A549 (cell line): ENCODE data around the gene APOBEC3C. TPM values are rescaled to one million over a fixed set of nuclear protein-coding genes. Genes with fewer than 3 reads are reported as not detected.

Experiments used
- ATAC-seq, 2 experiments: fragments of 200-7000 bp in 1 of 2; fragments of >200 bp in 1 of 2; cut with Nextera tagmentation in 1 of 2; cut with Tn5 transposase in 1 of 2; 3 replicates each; pipeline versions ENCODE4 v1.8.0 to v1.9.1; 2018 to 2020; ENCODE audit warnings: mild to moderate bottlenecking in 1 of 2, moderate library complexity in 1 of 2
- CTCF ChIA-PET: fragments of 300-600 bp; sonication (Branson Sonifier 250); formaldehyde crosslinking; extraction: SDS; loops from one replicate; lab custom pipeline; 2021; ENCODE audit warnings: antibody characterized with exemption, inconsistent platforms; lab: Yijun Ruan, JAX
- POLR2A ChIA-PET: fragments of 350-600 bp; formaldehyde crosslinking; extraction: SDS; loops from one replicate; lab custom pipeline; 2021; ENCODE audit warnings: antibody characterized with exemption, inconsistent platforms; lab: Yijun Ruan, JAX
- DNase-seq, 2 experiments: peaks; one replicate each; pipeline versions ENCODE4 v3.0.0 to v3.0.0-alpha.2; 2011 to 2016; ENCODE audit warnings: low read depth in 1 of 2, low spot score in 1 of 2
- FAIRE-seq: peaks from 2 replicates; lab custom pipeline; 2011; peaks lifted over from hg19 to GRCh38; lab: Jason Lieb, UNC
- H3K27ac ChIP-seq, 2 experiments: fragments of >200 bp; sonication (Bioruptor Twin); formaldehyde crosslinking; 3 replicates each; pipeline ENCODE4 v1.5.1; 2016 to 2017
- H3K4me1 ChIP-seq: fragments of >200 bp; sonication (Bioruptor Twin); formaldehyde crosslinking; 3 replicates; pipeline ENCODE4 v1.6.1; 2016
- H3K4me2 ChIP-seq: fragments of >200 bp; sonication (Bioruptor Twin); formaldehyde crosslinking; 3 replicates; pipeline ENCODE4 v1.6.1; 2016
- H3K4me3 ChIP-seq: fragments of >200 bp; sonication (Bioruptor Twin); formaldehyde crosslinking; 3 replicates; pipeline ENCODE4 v1.5.1; 2016
- H3K9me3 ChIP-seq: fragments of >200 bp; sonication (Bioruptor Twin); formaldehyde crosslinking; 3 replicates; pipeline ENCODE4 v1.6.1; 2016
- BHLHE40 ChIP-seq: IDR thresholded peaks from 2 replicates; pipeline ENCODE4 v1.6.1; 2012; ENCODE audit warnings: low read depth, low read length, inconsistent platforms
- CBX2 ChIP-seq: fragments of 200-600 bp; sonication (generic); IDR thresholded peaks from 2 replicates; pipeline ENCODE4 v1.6.1; 2016; ENCODE audit warnings: low read depth, mild to moderate bottlenecking, borderline replicate concordance
- CBX8 ChIP-seq: fragments of 200-600 bp; sonication (generic); IDR thresholded peaks from 2 replicates; pipeline ENCODE4 v1.6.1; 2016
- CEBPB ChIP-seq, 2 experiments: fragments of >200 bp in 1 of 2; sonication (Bioruptor Twin) in 1 of 2; formaldehyde crosslinking in 1 of 2; IDR thresholded peaks; 2 replicates each; pipeline ENCODE4 v1.6.1; 2012 to 2016
- CHD4 ChIP-seq: fragments of 200-600 bp; sonication (generic); IDR thresholded peaks from 2 replicates; pipeline ENCODE4 v1.6.1; 2016; ENCODE audit warnings: antibody characterized with exemption, mild to moderate bottlenecking, borderline replicate concordance
- EHF ChIP-seq: fragments of 250-450 bp; sonication (Bioruptor Pico); IDR thresholded peaks from 2 replicates; pipeline ENCODE4 v1.5.0; 2020; ENCODE audit warnings: mild to moderate bottlenecking
- EP300 ChIP-seq, 2 experiments: fragments of >200 bp; sonication (Bioruptor Twin); formaldehyde crosslinking; IDR thresholded peaks; 2 replicates in 1 of 2; 3 replicates in 1 of 2; pipeline ENCODE4 v1.6.1; 2016 to 2017
- FOSB ChIP-seq: fragments of 250-450 bp; sonication (Bioruptor Pico); IDR thresholded peaks from 2 replicates; pipeline ENCODE4 v1.5.0; 2020; ENCODE audit warnings: mild to moderate bottlenecking, moderate library complexity
- FOXS1 ChIP-seq: fragments of 250-450 bp; sonication (Bioruptor Pico); IDR thresholded peaks from 2 replicates; pipeline ENCODE4 v1.5.0; 2020; ENCODE audit warnings: mild to moderate bottlenecking, moderate library complexity
- HDAC2 ChIP-seq: fragments of 200-600 bp; sonication (generic); IDR thresholded peaks from 2 replicates; pipeline ENCODE4 v1.6.1; 2016
- HEYL ChIP-seq: fragments of 250-450 bp; sonication (Bioruptor Pico); IDR thresholded peaks from 2 replicates; pipeline ENCODE4 v1.8.0; 2021; ENCODE audit warnings: mild to moderate bottlenecking, moderate library complexity
- HOXA7 ChIP-seq: fragments of 250-450 bp; sonication (Bioruptor Pico); IDR thresholded peaks from 2 replicates; pipeline ENCODE4 v1.5.0; 2020; ENCODE audit warnings: mild to moderate bottlenecking, moderate library complexity
- JUN ChIP-seq, 2 experiments: fragments of >200 bp; sonication (Bioruptor Twin); formaldehyde crosslinking; IDR thresholded peaks; 2 replicates in 1 of 2; 3 replicates in 1 of 2; pipeline ENCODE4 v1.6.1; 2016 to 2017
- MAFK ChIP-seq: fragments of 450-650 bp; IDR thresholded peaks from 2 replicates; pipeline ENCODE4 v1.6.1; 2014; ENCODE audit not compliant: partially characterized antibody
- MYC ChIP-seq: IDR thresholded peaks from 2 replicates; pipeline ENCODE4 v1.6.1; 2012; ENCODE audit warnings: mild to moderate bottlenecking, inconsistent platforms, low read length, improper control_type of control experiment, borderline replicate concordance
- NR3C1 ChIP-seq: fragments of >200 bp; sonication (Bioruptor Twin); formaldehyde crosslinking; IDR thresholded peaks from 3 replicates; pipeline ENCODE4 v1.6.1; 2017
- POLR2A ChIP-seq: IDR thresholded peaks from 2 replicates; pipeline ENCODE4 v1.6.1; 2012; ENCODE audit warnings: mild to moderate bottlenecking, low read length
- POLR2AphosphoS2 ChIP-seq: conservative IDR thresholded peaks from 2 replicates; pipeline ENCODE4 v1.6.1; 2012; ENCODE audit warnings: low read length, improper control_type of control experiment, inconsistent platforms
- SMC3 ChIP-seq: fragments of >200 bp; sonication (Bioruptor Twin); formaldehyde crosslinking; IDR thresholded peaks from 3 replicates; pipeline ENCODE4 v1.6.1; 2018; ENCODE audit warnings: inconsistent platforms
- SREBF2 ChIP-seq: fragments of 450-650 bp; IDR thresholded peaks from 2 replicates; pipeline ENCODE4 v1.6.1; 2014; ENCODE audit warnings: mild to moderate bottlenecking, moderate library complexity
- TFCP2L1 ChIP-seq: fragments of 250-450 bp; sonication (Bioruptor Pico); IDR thresholded peaks from 2 replicates; pipeline ENCODE4 v1.5.0; 2021; ENCODE audit warnings: mild to moderate bottlenecking
- TP53 ChIP-seq: fragments of 250-450 bp; sonication (Bioruptor Pico); IDR thresholded peaks from 2 replicates; pipeline ENCODE4 v1.5.0; 2021; ENCODE audit warnings: mild to moderate bottlenecking, moderate library complexity
- ZNF302 ChIP-seq: fragments of 250-450 bp; sonication (Bioruptor Pico); IDR thresholded peaks from 2 replicates; pipeline ENCODE4 v1.9.0; 2021; ENCODE audit warnings: inconsistent platforms, mild to moderate bottlenecking, moderate library complexity
- WGBS: methylation state at CpG from one replicate; pipeline ENCODE4 v1.1.6; 2017; ENCODE audit errors: missing lambda C conversion rate; 5-methylcytosine and 5-hydroxymethylcytosine counted together
- polyA plus RNA-seq, 4 experiments: library from polyadenylated mRNA; depleted of rRNA in 3 of 4; stranded (reverse); fragments of >200 nt; fragmentation: RNase III in 1 of 4; extraction: RNeasy Plus Mini Kit Qiagen cat#74134 plus additional on column Dnase treatment in 1 of 4; gene quantifications; 2 replicates in 3 of 4; 3 replicates in 1 of 4; pipeline ENCODE4 v1.2.3, GENCODE V29; 2011 to 2017
- TF ChIP-seq, protein P1 (sequence below): fragments of >200 bp; sonication (Bioruptor Twin); formaldehyde crosslinking; IDR thresholded peaks from 3 replicates; pipeline ENCODE4 v1.6.1; 2016
- TF ChIP-seq, protein P2 (sequence below): IDR thresholded peaks from 2 replicates; pipeline ENCODE4 v1.6.1; 2012; ENCODE audit warnings: low read depth, borderline replicate concordance

The APOBEC3C gene
- polyA plus RNA-seq, 2 of the 4 experiments (the other 2 are of a cell fraction): 15.1 to 31.7 TPM

DNA sequence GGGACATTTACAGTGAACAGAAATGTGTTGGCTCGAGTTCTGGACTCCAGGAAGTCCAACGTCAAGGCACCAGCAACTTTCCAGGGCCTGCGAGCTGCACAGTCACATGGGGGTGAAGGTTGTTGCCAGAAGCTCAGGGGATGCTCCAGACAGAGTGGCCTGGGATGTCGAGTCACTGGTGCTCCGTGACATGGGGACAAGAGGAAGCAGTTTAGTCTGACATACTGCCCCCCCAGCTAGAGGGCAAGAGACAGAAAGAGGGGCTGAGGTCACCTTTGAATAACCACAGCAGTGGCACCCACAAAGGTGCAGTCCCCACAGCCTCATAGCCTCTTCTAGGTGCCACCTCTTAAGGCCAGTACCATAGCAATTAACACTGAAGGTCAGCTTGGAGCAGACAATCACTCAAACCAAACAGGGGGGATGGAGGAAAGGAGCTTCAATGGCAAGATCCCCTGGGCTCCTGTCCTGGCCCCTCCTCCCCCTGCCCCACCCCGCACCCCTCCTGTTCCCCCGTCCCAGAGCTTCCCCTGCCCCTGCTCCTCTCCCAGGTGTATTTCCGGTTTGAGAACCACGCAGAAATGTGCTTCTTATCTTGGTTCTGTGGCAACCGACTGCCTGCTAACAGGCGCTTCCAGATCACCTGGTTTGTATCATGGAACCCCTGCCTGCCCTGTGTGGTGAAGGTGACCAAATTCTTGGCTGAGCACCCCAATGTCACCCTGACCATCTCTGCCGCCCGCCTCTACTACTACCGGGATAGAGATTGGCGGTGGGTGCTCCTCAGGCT lies 10.7 kb downstream of the APOBEC3C start:
- H3K4me2 ChIP-seq: no peak overlapping the region
- 89% methylated on average over 10 of the region's 15 CpGs for WGBS
- no peaks in the 10 kb centered on the region for H3K4me1 ChIP-seq
- POLR2A ChIA-PET: no interaction called here
- H3K4me3 ChIP-seq: no peak overlapping the region
- DNase-seq (no peak), ATAC-seq (no peak), FAIRE-seq (no peak)
- H3K9me3 ChIP-seq: no peaks in the 10 kb centered on the region
- CTCF ChIA-PET: no interaction called here
- TF ChIP-seq TP53 (CRISPR knock-in tag) (no peak), FOSB (CRISPR knock-in tag) (no peak), POLR2A (no peak), CBX8 (no peak), HOXA7 (CRISPR knock-in tag) (no peak), ZNF302 (no peak), JUN (IDR thresholded peaks at IDR 0.05) (no peak), CBX2 (no peak), HDAC2 (no peak), CHD4 (no peak), SMC3 (no peak), MAFK (no peak), HEYL (no peak)
- no peak overlapping the region for H3K27ac ChIP-seq

DNA sequence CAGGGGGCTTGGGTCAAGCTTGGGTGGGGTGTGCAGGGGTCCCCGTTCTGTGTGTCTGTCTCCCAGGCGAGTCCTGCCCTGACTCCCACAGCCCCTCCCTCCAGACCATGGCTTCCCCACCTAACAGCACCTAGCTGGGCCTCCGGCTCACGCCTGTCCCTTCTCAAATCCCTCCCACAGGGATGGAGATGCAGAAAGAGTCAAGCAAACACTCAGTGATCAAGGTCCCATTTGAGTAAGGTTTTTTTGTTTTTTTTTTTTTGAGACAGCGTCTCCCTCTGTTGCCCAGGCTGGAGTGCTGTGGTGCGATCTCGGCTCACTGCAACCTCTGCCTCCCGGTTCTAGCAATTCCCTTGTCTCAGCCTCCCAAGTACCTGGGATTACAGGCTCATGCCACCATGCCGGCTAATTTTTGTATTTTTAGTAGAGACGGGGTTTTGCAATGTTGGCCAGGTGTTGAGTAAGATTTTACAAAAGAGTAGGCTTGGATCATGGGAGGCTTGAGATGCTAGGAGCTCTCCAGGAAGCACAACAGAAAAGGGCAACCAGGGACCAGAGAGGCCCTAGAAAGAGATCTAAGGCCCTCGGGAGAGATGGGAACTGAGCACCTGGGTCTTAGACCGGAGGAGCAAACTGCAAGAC lies 12.6 kb downstream of the APOBEC3C start:
- FAIRE-seq: no peak

DNA sequence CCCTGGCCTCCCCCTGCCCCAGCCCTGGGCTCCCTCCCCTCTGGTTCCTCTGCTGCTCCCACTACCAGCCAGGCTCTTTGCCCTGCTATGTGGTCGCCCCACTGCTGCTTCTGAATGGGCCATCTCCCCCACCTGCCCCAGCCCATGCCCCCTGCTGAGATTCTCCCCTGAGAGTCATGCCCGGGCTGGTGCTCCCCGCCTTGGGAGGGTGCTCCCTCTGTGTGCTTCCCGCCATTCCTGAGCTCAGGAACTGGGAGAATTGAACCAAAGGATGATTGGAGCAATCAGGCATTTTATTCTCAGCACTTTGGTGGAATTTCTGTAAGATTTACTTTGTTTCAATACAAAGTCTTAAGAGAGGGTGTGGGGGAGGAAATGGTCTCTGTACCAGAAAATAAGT lies 13.7 kb downstream of the APOBEC3C start:
- TF ChIP-seq SREBF2: no peak
- TF ChIP-seq POLR2AphosphoS2: no peak
- TF ChIP-seq POLR2A: no peak
- TF ChIP-seq, protein P1, sequence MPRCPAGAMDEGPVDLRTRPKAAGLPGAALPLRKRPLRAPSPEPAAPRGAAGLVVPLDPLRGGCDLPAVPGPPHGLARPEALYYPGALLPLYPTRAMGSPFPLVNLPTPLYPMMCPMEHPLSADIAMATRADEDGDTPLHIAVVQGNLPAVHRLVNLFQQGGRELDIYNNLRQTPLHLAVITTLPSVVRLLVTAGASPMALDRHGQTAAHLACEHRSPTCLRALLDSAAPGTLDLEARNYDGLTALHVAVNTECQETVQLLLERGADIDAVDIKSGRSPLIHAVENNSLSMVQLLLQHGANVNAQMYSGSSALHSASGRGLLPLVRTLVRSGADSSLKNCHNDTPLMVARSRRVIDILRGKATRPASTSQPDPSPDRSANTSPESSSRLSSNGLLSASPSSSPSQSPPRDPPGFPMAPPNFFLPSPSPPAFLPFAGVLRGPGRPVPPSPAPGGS: no peak
- TF ChIP-seq SMC3: no peak
- TF ChIP-seq, protein P2, sequence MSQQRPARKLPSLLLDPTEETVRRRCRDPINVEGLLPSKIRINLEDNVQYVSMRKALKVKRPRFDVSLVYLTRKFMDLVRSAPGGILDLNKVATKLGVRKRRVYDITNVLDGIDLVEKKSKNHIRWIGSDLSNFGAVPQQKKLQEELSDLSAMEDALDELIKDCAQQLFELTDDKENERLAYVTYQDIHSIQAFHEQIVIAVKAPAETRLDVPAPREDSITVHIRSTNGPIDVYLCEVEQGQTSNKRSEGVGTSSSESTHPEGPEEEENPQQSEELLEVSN: no peak
- no peak for TF ChIP-seq MAFK
- TF ChIP-seq EP300 (IDR thresholded peaks at IDR 0.05): no peak
- TF ChIP-seq HDAC2: no peak
- no peak for TF ChIP-seq EHF (CRISPR knock-in tag)
- TF ChIP-seq NR3C1: no peak
- no peak for TF ChIP-seq MYC
- TF ChIP-seq FOXS1 (CRISPR knock-in tag): no peak
- FAIRE-seq: no peak
- ATAC-seq: no peak
- H3K4me1 ChIP-seq: no peaks in the 10 kb centered on the region
- DNase-seq: no peak
- CTCF ChIA-PET: no interaction called here
- H3K4me2 ChIP-seq: no peak overlapping the region
- POLR2A ChIA-PET: no interaction called here
- WGBS: 86% methylated on average over 1 of the region's 4 CpGs
- H3K9me3 ChIP-seq: no peaks in the 10 kb centered on the region
- H3K4me3 ChIP-seq: no peak overlapping the region
- no peak overlapping the region for H3K27ac ChIP-seq

More for the DNA sequence above, 12.6 kb downstream of the APOBEC3C start:
- no peaks in the 10 kb centered on the region for H3K9me3 ChIP-seq
- POLR2A ChIA-PET: interaction anchor here (0.6 kb wide), 1 partner anchor 493 kb away, joined by 3 read pairs; no protein-coding TSS in a partner anchor
- H3K4me1 ChIP-seq: no peaks in the 10 kb centered on the region
- no peak for DNase-seq
- H3K4me2 ChIP-seq: no peak overlapping the region
- WGBS: 82% methylated on average over 12 of the region's 12 CpGs
- CTCF ChIA-PET: interaction anchor here (0.7 to 1.0 kb wide), 2 partner anchors 28 to 38 kb away, joined by 3 to 4 read pairs; no protein-coding TSS in a partner anchor
- H3K4me3 ChIP-seq: no peak overlapping the region
- no peak overlapping the region for H3K27ac ChIP-seq
- TF ChIP-seq CEBPB (IDR thresholded peaks at IDR 0.05): 0 out of 4 replicates have a peak, but pooled peaks of 1 of the 2 experiments have one; percentile 13
- no peak for TF ChIP-seq TFCP2L1 (CRISPR knock-in tag)
- no peak for TF ChIP-seq BHLHE40
- no peak for ATAC-seq
